ENCODE results near the gene PDE9A.
"Not testable (repeated sequence)": the region's sequence is repeated elsewhere in the genome, so short reads cannot be mapped to it uniquely, and the experiment has no call there.

Gene PDE9A

DNA sequence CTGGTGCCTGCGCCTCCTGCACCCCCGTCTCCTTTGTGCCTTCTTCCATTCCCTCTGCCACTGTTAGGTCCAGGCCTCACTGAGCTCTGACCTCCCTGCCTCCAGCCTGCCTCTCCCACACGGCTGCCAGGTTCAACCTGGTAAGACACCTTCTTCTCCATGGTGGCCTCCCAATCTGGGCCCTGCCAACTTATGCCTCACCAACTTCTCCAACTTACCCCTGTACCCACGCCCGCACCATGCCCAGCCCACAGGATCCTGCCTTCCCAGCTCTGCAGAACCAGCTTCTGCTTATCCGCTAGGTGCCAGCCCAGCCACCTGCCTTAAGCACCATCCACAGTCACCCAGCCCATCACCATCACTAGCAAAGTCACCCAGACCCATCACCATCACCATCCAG, 37.2 kb downstream of the PDE9A start:
- no peak for DNase-seq

DNA sequence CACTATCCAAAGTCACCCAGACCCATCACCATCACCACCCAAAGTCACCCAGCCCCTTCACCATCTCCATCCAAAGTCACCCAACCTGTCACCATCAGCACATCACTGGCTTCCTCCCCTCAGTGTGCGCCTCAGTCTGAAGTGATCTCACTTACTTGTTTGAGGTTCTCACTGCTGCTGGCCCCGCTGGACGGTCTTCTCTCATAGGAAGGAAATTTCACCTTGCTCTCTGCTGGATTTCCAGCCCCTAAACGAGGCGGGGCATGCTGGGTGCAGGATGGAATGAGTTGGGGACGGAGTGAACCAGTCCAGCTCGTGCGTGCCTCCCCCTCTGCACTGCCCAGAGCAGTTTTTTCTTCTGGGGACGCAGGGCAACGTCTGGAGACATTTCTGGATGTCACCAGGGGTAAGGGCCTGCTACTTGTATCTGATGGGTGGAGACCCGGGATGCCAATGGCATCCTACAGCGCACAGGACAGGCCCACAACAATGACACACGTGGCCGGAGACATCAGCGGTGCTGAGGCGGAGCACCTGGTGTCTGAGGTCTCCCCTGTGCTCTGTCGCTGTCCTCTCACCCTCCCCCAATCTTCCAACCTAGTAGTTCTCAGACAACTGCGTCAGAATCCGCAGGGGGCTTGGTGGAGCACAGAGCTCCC, 38.6 kb downstream of the PDE9A start:
- no peak for DNase-seq

- DNase-seq, result no peak
Measured at GRCh38 chr21:42692688-42693087, 39.3 kb downstream of the PDE9A start.

- DNase-seq, result no peak
Measured at GRCh38 chr21:42694751-42695696, 41.6 kb downstream of the PDE9A start.

DNA sequence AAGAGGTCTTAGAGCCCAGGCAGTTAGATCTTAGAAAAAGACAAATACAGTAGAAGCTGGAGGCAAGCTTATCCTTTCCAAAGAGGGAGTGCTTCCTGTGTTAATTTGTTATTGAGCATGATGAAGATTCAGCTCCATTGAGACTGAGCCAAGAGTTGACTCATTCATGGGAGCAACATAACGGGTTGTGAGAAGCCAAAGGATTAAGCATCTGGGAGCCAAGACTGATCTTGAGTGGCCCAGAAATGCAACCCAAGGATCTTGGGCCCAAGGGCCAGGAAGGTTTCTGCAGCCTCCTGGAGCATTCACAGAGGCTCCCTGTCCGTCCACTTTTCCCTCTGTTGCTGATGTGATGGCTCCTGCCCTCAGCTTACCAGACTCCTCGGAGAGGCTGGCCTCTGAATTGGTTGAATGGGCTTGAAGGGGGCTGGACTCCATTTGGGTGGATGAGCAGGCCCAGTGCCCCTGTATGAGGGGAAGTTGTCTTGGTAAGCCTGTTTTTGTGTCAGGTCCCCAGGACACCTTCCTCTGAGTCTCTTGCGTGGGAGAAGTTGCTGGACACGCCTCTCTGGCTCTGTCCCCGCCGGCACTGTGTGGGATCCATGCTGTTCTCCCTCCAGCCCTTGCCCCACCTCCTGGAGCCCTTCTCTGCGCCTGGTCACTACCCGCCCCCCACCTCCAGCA, 42.4 kb downstream of the PDE9A start:
- no peak for DNase-seq

DNA sequence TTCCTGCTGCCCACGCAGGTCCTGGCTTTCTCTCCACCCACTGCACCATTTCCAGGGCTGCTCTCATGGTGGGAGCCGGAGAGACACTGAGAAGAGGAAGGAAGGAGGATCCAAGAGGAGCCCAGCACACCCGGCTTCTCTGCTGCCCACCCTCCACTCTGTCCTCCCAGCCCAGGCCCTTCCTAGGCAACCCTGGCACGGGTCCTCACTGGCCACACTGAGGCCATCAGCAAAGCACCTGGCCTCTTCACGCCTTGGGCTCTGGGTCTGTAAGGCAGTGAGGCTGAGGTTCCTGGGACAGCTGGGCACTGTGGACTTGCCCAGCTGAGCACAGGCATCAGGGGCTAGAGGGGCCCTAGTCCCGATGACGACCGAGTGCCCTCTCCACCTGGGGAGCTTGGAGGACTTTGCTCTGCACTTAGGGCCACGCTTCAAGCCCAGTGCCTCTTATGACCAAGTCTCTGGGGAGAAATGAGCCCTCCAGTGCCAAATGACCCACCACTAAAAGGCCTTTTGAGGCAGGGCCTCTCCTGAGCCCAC, 43.1 kb downstream of the PDE9A start:
- DNase-seq, result no peak

DNA sequence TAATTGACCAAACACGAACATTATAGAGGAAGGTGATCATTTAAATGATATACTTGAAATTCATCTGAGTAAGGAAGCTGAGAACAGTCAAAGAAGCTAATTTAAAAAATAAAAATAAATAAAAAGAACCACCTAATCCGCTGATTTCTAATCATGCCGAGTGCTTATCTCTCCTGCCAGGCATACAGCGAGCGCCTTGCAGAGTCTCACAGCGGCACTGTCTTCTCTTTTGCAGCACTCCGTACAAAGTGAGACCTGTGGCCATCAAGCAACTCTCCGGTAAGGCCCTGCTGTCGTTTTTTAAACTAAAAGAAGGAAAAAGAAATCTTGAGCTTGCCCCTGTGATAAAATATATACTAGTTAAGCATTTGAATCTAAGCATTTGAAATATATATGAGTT, 45.3 kb downstream of the PDE9A start:
- DNase-seq, result no peak

- DNase-seq, result no peak
Measured at GRCh38 chr21:42699196-42699595, 45.8 kb downstream of the PDE9A start.

- DNase-seq, result no peak
Measured at GRCh38 chr21:42701706-42702456, 48.5 kb downstream of the PDE9A start.

DNA sequence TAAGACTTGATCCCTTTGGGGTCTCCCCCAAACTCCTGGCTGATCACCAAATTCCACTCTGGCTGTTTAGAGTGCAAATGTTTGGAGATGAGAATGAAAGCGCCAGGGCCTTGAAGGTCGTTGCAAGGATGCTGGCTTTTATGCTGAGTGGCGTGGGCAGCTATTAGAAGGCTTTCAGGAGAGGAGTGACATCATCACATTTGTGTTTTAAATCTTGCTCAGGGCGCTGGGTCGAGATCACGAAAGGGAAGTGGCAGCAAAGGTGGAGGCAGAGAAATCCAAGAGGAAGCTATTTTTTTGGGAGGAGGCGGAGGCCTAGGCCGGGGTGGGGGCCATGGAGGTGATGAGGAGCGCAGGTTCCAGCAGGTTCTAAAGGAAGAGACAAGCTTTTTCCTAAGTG, 49.3 kb downstream of the PDE9A start:
- no peak for DNase-seq

- no peak for DNase-seq
Measured at GRCh38 chr21:42703136-42703908, 49.9 kb downstream of the PDE9A start.

DNA sequence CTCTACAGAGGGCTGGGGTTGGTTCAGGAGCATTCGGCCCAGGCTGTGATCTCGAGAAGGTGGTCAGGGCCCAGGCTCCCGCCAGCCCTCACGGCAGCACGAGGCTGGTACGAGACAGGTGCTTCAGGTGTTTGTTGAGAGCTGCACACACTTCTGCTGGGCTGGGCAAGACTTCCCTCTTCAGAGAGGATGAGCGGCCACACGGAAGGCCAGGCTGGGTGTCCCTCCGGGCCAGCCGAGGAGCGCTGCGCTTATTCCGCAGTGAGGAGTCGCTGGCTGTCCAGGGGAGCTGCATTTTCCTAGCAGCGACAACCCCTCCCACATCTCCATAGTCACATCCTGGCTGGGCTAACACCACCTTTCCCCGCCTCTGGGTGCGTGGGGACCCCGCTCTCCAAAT, 50.5 kb downstream of the PDE9A start:
- no peak for DNase-seq

GRCh38 chr21:42704861-42705260, 51.4 kb downstream of the PDE9A start:
- no peak for DNase-seq

GRCh38 chr21:42705346-42705745, 51.9 kb downstream of the PDE9A start:
- DNase-seq, result no peak

DNA sequence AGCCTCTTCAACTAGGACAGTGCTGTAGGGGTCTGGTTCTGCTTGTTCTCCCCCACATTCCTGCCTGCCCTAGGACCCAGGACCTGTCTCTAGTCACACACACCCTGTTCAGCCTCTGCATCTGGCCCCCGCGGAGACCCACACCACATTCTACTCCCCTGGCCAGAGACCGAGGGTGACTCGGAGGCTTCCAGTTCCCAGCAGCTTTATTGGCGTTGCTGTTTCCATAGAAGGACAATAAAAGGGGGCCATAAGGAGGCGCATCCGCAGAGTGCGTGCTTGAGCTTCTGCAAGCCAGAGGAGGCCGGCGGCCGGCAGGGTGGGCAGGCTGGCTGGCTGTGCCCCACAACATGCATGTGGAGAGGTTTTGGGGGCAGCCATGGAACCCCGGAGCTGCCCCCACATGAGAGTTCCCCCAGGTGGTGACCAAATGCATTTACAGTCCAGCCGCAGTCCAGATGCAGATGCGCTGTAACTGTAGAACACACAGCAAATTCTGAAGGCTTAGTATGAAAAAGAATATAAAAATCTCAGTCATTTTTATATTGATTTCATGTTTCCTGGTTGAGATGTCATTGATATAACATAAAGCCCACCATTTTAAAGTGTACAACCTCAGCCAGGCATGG, 52.4 kb downstream of the PDE9A start:
- DNase-seq, result no peak

DNA sequence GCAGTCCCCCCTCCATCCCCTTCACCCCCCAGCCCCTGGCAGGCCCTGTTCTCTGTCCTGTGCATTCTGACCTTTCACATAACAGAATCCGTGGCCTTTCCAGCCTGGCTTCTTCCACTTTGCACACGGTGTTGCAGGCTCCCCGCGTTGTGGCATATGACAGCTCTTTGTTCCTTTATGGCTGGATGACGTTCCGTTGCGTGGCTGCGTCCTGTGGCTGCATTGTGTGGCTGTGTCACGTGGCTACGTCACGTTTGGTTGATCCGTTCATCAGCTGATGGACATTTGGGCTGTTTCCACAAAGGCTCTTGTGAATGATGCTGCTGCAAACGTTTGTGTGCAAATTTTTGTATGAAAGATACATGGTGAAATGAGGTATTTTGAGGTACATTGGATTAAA, 53.3 kb downstream of the PDE9A start:
- no peak for DNase-seq

DNA sequence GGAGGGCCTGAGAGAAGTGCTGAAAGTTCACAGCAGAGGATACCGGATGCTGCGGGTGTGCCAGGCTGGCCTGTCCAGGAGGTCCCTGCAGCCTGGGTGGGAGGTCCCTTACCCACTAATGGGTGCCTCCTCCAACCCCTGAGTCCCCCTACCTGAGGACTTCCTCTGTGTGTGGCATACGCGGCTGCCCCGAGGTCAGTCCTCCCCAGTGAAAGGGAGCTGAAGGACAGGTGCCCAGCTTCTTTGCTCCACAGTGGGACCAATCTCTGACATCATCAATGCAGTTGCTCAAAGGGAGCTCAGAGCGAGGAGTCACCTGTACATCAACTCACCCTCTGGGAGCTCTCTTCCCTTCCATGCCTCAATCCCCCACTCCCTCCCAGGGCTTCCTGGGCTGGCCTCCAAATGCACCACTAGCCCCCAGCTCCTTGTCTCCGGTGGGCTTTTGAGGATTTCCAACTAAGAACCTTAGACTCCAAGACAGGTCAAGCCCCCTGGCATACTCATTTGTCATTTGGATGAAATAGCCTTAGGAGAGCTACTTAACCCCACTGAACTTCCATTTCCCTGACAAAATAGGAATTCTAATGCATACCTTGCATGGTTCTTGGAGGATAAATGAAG, 53.9 kb downstream of the PDE9A start:
- DNase-seq, result no peak

GRCh38 chr21:42708107-42708506, 54.7 kb downstream of the PDE9A start:
- no peak for DNase-seq

GRCh38 chr21:42708916-42709315, 55.5 kb downstream of the PDE9A start:
- not testable (repeated sequence) for DNase-seq

GRCh38 chr21:42711667-42712066, 58.2 kb downstream of the PDE9A start:
- DNase-seq, result no peak

GRCh38 chr21:42715427-42715826, 62.0 kb downstream of the PDE9A start:
- DNase-seq, result not testable (repeated sequence)
